Activated CD8-positive, alpha-beta memory T cell treated with anti-CD3 and anti-CD28 coated beads, Interleukin-2, amount 50 U/mL, for 48 hours (primary cell): Measurements from ENCODE around the gene SUOX.

ENCODE experiments used
- DNase-seq: peaks from one replicate; pipeline ENCODE4 v3.0.0-alpha.2; 2020

Gene SUOX

GRCh38 chr12:56021889-56022497, 24.9 kb downstream of the SUOX start:
- DNase-seq: no peak

- DNase-seq: no peak
These were observed 31.6 kb downstream of the SUOX start for GRCh38 chr12:56028511-56029165.

- DNase-seq: no peak
These were observed 32.1 kb downstream of the SUOX start for GRCh38 chr12:56029166-56029519.

- no peak for DNase-seq
These were observed 32.7 kb downstream of the SUOX start for GRCh38 chr12:56029666-56030293.

GRCh38 chr12:56031987-56032386, 34.9 kb downstream of the SUOX start:
- no peak for DNase-seq

- DNase-seq: peak; percentile 60
These were observed 37.7 kb downstream of the SUOX start for GRCh38 chr12:56034586-56035332.

- no peak for DNase-seq
These were observed 40.1 kb downstream of the SUOX start for GRCh38 chr12:56037161-56037560.

GRCh38 chr12:56038022-56038655, 41.1 kb downstream of the SUOX start:
- no peak for DNase-seq

- DNase-seq: no peak
These were observed 43.1 kb downstream of the SUOX start for GRCh38 chr12:56040151-56040550.

- DNase-seq: no peak
These were observed 44.0 kb downstream of the SUOX start for GRCh38 chr12:56040963-56041551.

GRCh38 chr12:56041552-56042429, 44.7 kb downstream of the SUOX start, which contains the start of gene RPS26:
RPS26 (plus strand) TSS chr12:56041918; CDS start chr12:56042167, 249 bp downstream.
- DNase-seq: peak; percentile 91

GRCh38 chr12:56042430-56042813, 45.3 kb downstream of the SUOX start:
- DNase-seq: peak; percentile 61

- DNase-seq: no peak
These were observed 45.8 kb downstream of the SUOX start for GRCh38 chr12:56042843-56043242.

- DNase-seq: no peak
These were observed 49.1 kb downstream of the SUOX start for GRCh38 chr12:56046027-56046780.

GRCh38 chr12:56053407-56053893, 56.4 kb downstream of the SUOX start:
- DNase-seq: no peak
